HG02759 (cell line): ENCODE data around the gene PLCL1.

ENCODE experiments used
- ATAC-seq: cut with Tn5 transposase; IDR thresholded peaks from one replicate; pipeline ENCODE4 v1.9.1; 2021; ENCODE audit warnings: mild to moderate bottlenecking, moderate library complexity; ENCODE audit not compliant: unreplicated experiment

Gene PLCL1

GRCh38 chr2:197947219-197947757, 142.9 kb downstream of the PLCL1 start:
- no peak for ATAC-seq

GRCh38 chr2:197949224-197949623, 144.8 kb downstream of the PLCL1 start:
- no peak for ATAC-seq

- no peak for ATAC-seq
These were observed 145.6 kb downstream of the PLCL1 start for GRCh38 chr2:197950006-197950405.

GRCh38 chr2:197950724-197951123, 146.3 kb downstream of the PLCL1 start:
- no peak for ATAC-seq

GRCh38 chr2:197952540-197953202, 148.3 kb downstream of the PLCL1 start:
- peak; percentile 75 for ATAC-seq

- no peak for ATAC-seq
These were observed 149.9 kb downstream of the PLCL1 start for GRCh38 chr2:197954328-197954727.

GRCh38 chr2:197958592-197959150, 154.3 kb downstream of the PLCL1 start:
- ATAC-seq = no peak

GRCh38 chr2:197959383-197959782, 155.0 kb downstream of the PLCL1 start:
- ATAC-seq = no peak

- ATAC-seq = no peak
These were observed 156.4 kb downstream of the PLCL1 start for GRCh38 chr2:197960786-197961185.

- ATAC-seq = no peak
These were observed 160.3 kb downstream of the PLCL1 start for GRCh38 chr2:197964720-197965119.

GRCh38 chr2:197965756-197966155, 161.4 kb downstream of the PLCL1 start:
- ATAC-seq = no peak

- no peak for ATAC-seq
These were observed 165.0 kb downstream of the PLCL1 start for GRCh38 chr2:197969391-197969893.

- no peak for ATAC-seq
These were observed 167.7 kb downstream of the PLCL1 start for GRCh38 chr2:197972061-197972460.

GRCh38 chr2:197972587-197972986, 168.2 kb downstream of the PLCL1 start:
- no peak for ATAC-seq

GRCh38 chr2:197973772-197974171, 169.4 kb downstream of the PLCL1 start:
- ATAC-seq = no peak

GRCh38 chr2:197975931-197976519, 171.6 kb downstream of the PLCL1 start:
- ATAC-seq = no peak

GRCh38 chr2:197978971-197979370, 174.6 kb downstream of the PLCL1 start:
- no peak for ATAC-seq

- ATAC-seq = no peak
These were observed 178.2 kb downstream of the PLCL1 start for GRCh38 chr2:197982565-197982964.

- no peak for ATAC-seq
These were observed 180.7 kb downstream of the PLCL1 start for GRCh38 chr2:197985029-197985638.

GRCh38 chr2:197986977-197987376, 182.6 kb downstream of the PLCL1 start:
- no peak for ATAC-seq

- no peak for ATAC-seq
These were observed 186.0 kb downstream of the PLCL1 start for GRCh38 chr2:197990356-197990755.
